Measurements from ENCODE around the gene RUFY3. TPM values are rescaled to one million over a fixed set of nuclear protein-coding genes. Genes with fewer than 3 reads are reported as not detected.

RUFY3 gene
- total and polyA plus RNA-seq, 2 experiments from 2014 or later: 28.1 to 43.7 TPM

DNA sequence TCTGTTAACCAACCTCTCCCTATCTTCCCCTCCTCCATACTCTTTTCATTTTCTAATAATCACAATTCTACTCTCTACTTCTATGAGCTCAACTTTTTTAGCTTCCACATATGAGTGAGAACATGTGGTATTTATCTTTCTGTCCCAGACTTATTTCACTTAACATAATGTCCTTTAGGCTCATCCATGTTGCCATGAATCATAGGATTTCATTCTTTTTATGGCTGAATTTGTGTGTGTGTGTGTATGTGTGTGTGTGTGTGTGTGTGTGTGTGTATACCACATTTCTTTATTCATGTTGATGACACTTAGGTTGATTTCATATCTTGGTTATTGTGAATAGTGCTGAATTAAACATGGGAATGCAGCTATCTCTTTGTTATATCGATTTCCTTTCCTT is 37.4 kb downstream of the RUFY3 start:
- no peak for DNase-seq (ENCODE audit: low read depth in 1 of 2, low spot score in 1 of 2)
- Histone ChIP-seq H3K4me1 (ENCODE audit: low read depth) (no peaks in the 10 kb centered on the region), H3K27me3 (no peaks in the 10 kb centered on the region), H3K4me3 (no peak overlapping the region), H3K27ac (no peak overlapping the region), H3K9me3 (ENCODE audit: low read depth) (no peaks in the 10 kb centered on the region), H3K36me3 (no peaks in the 10 kb centered on the region)
- TF ChIP-seq, protein P1, sequence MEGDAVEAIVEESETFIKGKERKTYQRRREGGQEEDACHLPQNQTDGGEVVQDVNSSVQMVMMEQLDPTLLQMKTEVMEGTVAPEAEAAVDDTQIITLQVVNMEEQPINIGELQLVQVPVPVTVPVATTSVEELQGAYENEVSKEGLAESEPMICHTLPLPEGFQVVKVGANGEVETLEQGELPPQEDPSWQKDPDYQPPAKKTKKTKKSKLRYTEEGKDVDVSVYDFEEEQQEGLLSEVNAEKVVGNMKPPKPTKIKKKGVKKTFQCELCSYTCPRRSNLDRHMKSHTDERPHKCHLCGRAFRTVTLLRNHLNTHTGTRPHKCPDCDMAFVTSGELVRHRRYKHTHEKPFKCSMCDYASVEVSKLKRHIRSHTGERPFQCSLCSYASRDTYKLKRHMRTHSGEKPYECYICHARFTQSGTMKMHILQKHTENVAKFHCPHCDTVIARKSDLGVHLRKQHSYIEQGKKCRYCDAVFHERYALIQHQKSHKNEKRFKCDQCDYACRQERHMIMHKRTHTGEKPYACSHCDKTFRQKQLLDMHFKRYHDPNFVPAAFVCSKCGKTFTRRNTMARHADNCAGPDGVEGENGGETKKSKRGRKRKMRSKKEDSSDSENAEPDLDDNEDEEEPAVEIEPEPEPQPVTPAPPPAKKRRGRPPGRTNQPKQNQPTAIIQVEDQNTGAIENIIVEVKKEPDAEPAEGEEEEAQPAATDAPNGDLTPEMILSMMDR (IDR thresholded peaks at IDR 0.05; ENCODE audit: low read depth, low read length): no peak

DNA sequence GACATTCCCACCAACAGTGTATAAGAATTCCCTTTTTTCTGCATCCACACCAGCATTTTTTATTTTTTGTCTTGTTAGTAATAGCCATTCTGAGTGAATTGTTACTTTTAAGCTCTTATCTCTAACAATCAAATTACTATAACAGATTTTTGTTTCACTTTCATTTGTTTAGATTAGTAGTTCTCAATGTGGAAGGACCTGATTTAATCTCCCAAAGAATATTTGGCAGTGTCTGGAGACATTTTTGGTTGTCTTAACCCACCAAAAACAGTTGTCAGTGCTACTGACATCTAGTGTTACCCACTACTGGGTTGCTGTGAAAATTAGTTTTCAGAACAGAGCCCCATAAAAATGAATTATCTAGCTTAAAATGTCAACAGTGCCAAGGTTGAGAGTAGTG is 37.9 kb downstream of the RUFY3 start:
- Histone ChIP-seq H3K9me3 (ENCODE audit: low read depth) (no peaks in the 10 kb centered on the region), H3K27ac (no peak overlapping the region), H3K36me3 (peaks cover 4% of the 10 kb centered on the region), H3K4me1 (ENCODE audit: low read depth) (no peaks in the 10 kb centered on the region), H3K27me3 (no peaks in the 10 kb centered on the region), H3K4me3 (no peak overlapping the region)
- no peak for DNase-seq (ENCODE audit: low read depth in 1 of 2, low spot score in 1 of 2)
- TF ChIP-seq, protein P1 (IDR thresholded peaks at IDR 0.05; ENCODE audit: low read depth, low read length): no peak

DNA sequence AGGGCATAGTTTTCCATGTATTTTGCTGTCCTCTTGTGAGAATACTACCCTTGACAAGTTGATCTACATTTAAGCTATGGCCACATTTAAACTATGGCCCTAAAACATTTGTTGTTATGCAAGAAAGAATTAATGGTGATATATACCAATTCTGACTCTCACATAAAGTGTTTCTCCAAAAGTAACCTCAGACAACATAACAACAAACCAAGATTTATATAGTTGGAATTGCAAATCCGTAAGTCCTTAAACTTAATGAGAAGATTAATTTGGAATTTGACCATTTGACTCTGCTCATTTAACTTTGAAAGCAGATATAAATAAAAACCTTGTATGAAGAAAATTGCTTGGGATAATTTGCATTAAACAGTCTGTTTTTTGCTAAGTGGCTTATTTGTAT is 38.9 kb downstream of the RUFY3 start:
- TF ChIP-seq, protein P1 (IDR thresholded peaks at IDR 0.05; ENCODE audit: low read depth, low read length): no peak
- Histone ChIP-seq H3K36me3 (peaks cover 5% of the 10 kb centered on the region), H3K9me3 (ENCODE audit: low read depth) (no peaks in the 10 kb centered on the region), H3K27me3 (no peaks in the 10 kb centered on the region), H3K4me3 (no peak overlapping the region), H3K4me1 (ENCODE audit: low read depth) (no peaks in the 10 kb centered on the region), H3K27ac (no peak overlapping the region)
- DNase-seq (ENCODE audit: low read depth in 1 of 2, low spot score in 1 of 2): no peak

DNA sequence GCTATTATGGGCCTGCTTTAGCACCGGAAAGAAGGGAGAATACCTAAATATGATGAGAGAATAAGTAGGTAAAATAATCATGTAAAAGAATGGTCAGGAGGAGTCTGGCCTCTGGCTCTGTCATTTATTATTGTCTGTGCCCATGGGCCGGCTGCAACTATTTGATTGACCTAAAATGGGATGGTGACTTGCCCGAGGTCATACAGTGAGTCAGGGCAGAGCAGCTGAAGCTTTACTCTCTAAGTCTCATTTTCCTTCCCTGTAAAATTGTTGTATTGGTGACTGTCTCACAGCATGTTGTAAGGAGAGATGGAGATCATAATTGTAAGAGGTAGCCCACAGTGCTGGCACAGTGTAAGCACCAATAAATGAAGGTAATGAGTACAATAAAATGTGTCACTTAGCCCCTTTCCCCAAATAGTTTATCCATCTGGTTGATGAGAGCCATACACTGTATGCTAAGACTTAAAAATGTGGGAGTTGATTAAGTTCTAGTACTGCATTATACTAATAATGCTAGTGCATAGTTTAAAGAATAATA is 39.6 kb downstream of the RUFY3 start:
- Histone ChIP-seq H3K36me3 (peaks cover 5% of the 10 kb centered on the region), H3K27me3 (no peaks in the 10 kb centered on the region), H3K4me1 (ENCODE audit: low read depth) (no peaks in the 10 kb centered on the region), H3K9me3 (ENCODE audit: low read depth) (no peaks in the 10 kb centered on the region), H3K4me3 (no peak overlapping the region), H3K27ac (no peak overlapping the region)
- DNase-seq (ENCODE audit: low read depth in 1 of 2, low spot score in 1 of 2): no peak
- TF ChIP-seq, protein P1 (IDR thresholded peaks at IDR 0.05; ENCODE audit: low read depth, low read length): no peak

DNA sequence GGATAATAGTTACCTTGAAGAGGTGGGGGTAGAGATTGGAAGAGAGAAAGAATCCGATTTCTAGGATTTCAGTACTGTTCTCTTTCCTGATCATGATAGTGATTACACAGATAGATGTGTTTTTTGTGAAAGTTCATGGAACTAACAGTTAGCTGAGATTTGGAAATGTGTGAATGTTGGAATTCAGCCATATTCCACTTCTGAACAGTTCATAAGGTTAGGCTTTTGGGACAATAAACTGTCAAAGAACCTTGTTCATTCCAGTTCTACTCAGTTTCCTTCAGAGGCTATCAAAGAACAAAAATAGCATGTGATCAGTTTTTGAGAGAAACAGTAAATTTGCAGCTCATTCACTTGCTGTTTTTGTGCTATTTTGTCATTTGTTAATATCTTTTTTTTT is 43.6 kb downstream of the RUFY3 start:
- Histone ChIP-seq H3K9me3 (ENCODE audit: low read depth) (no peaks in the 10 kb centered on the region), H3K36me3 (peaks cover 15% of the 10 kb centered on the region), H3K4me1 (ENCODE audit: low read depth) (no peaks in the 10 kb centered on the region), H3K27ac (no peak overlapping the region), H3K4me3 (no peak overlapping the region), H3K27me3 (no peaks in the 10 kb centered on the region)
- TF ChIP-seq, protein P1 (IDR thresholded peaks at IDR 0.05; ENCODE audit: low read depth, low read length): no peak
- DNase-seq (ENCODE audit: low read depth in 1 of 2, low spot score in 1 of 2): no peak

Data from cardiac muscle cell (in vitro differentiated cells and primary cell).